ENCODE results near the gene NPC1. TPM values are rescaled to one million over a fixed set of nuclear protein-coding genes. Genes with fewer than 3 reads are reported as not detected.

NPC1 gene
- polyA plus RNA-seq, 2 of the 4 experiments (the other 2 are of a cell fraction) = 42.5 to 61.4 TPM

- ChIA-PET CTCF (interaction anchor here (0.9 kb wide), 1 partner anchor 24 kb away, joined by 4 read pairs; no protein-coding TSS in a partner anchor), POLR2A (no interaction called here)
- FAIRE-seq = no peak
- WGBS (ENCODE audit: missing lambda C conversion rate) = 95% methylated on average over 7 of the region's 7 CpGs
- no peak overlapping the region for H3K27ac ChIP-seq
- ATAC-seq = no peak
- TF ChIP-seq ELK1 (IDR thresholded peaks at IDR 0.05; ENCODE audit: low read depth, low read length) = no peak
- TF ChIP-seq RARB (CRISPR knock-in tag; IDR thresholded peaks at IDR 0.05) = no peak
- no peak for TF ChIP-seq GATA3 (IDR thresholded peaks at IDR 0.05; ENCODE audit: borderline replicate concordance)
- no peak for TF ChIP-seq ZC3H11A (IDR thresholded peaks at IDR 0.05)
- TF ChIP-seq MAFK (IDR thresholded peaks at IDR 0.05; ENCODE audit: partially characterized antibody) = no peak
- TF ChIP-seq RAD21 (conservative IDR thresholded peaks at IDR 0.05 in 1 of 2, IDR thresholded peaks at IDR 0.05 in 1 of 2) = no peak
- TF ChIP-seq SMC3 (IDR thresholded peaks at IDR 0.05) = no peak
- TF ChIP-seq JUNB (IDR thresholded peaks at IDR 0.05) = no peak
- no peak for TF ChIP-seq RFX5 (IDR thresholded peaks at IDR 0.05)
- no peak for TF ChIP-seq NPAS2 (CRISPR knock-in tag; IDR thresholded peaks at IDR 0.05; ENCODE audit: borderline replicate concordance)
- TF ChIP-seq HDAC2 (IDR thresholded peaks at IDR 0.05) = no peak
- TF ChIP-seq CTCF (IDR thresholded peaks at IDR 0.05) = no peak
- TF ChIP-seq EP300 (IDR thresholded peaks at IDR 0.05) = no peak
- no peak for TF ChIP-seq PHF8 (IDR thresholded peaks at IDR 0.05; ENCODE audit: borderline replicate concordance, low read depth)
- TF ChIP-seq, protein P1, sequence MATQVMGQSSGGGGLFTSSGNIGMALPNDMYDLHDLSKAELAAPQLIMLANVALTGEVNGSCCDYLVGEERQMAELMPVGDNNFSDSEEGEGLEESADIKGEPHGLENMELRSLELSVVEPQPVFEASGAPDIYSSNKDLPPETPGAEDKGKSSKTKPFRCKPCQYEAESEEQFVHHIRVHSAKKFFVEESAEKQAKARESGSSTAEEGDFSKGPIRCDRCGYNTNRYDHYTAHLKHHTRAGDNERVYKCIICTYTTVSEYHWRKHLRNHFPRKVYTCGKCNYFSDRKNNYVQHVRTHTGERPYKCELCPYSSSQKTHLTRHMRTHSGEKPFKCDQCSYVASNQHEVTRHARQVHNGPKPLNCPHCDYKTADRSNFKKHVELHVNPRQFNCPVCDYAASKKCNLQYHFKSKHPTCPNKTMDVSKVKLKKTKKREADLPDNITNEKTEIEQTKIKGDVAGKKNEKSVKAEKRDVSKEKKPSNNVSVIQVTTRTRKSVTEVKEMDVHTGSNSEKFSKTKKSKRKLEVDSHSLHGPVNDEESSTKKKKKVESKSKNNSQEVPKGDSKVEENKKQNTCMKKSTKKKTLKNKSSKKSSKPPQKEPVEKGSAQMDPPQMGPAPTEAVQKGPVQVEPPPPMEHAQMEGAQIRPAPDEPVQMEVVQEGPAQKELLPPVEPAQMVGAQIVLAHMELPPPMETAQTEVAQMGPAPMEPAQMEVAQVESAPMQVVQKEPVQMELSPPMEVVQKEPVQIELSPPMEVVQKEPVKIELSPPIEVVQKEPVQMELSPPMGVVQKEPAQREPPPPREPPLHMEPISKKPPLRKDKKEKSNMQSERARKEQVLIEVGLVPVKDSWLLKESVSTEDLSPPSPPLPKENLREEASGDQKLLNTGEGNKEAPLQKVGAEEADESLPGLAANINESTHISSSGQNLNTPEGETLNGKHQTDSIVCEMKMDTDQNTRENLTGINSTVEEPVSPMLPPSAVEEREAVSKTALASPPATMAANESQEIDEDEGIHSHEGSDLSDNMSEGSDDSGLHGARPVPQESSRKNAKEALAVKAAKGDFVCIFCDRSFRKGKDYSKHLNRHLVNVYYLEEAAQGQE (IDR thresholded peaks at IDR 0.05) = no peak
- TF ChIP-seq CHD2 (IDR thresholded peaks at IDR 0.05; ENCODE audit: low read length, partially characterized antibody) = no peak
- TF ChIP-seq TP53 (CRISPR knock-in tag; IDR thresholded peaks at IDR 0.05) = no peak
- no peak for TF ChIP-seq FOXS1 (CRISPR knock-in tag; IDR thresholded peaks at IDR 0.05)
- TF ChIP-seq RCOR1 (IDR thresholded peaks at IDR 0.05; ENCODE audit: low read depth, low read length) = no peak
- peaks cover 11% of the 10 kb centered on the region; the same call in 2 of the 3 replicates for H3K4me1 ChIP-seq
- no peak for DNase-seq (ENCODE audit: low read depth in 1 of 2, low spot score in 1 of 2)
- H3K4me2 ChIP-seq = no peak overlapping the region
- no peaks in the 10 kb centered on the region for H3K9me3 ChIP-seq
- no peak overlapping the region for H3K4me3 ChIP-seq
These were observed 64.4 kb downstream of the NPC1 start for GRCh38 chr18:23521907-23522306.

DNA sequence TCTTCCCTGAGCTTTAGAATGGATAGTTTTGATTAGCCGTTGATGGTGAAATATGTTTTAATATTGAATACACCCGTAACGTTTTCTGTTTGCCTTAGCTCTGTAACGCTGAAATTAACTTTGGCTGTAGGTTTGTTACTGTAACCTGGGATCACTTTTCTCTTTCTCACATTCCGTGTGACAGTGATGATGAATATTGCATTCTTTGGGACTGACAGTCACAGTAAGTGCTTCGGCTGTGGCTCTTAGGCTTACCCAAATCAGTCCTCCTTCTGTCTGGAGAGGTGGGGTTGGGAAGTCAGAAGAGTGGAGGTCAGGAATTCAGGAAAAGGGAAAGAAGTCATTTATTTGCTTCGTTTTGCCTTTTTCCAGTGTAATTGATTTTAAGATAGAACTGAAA, 65.0 kb downstream of the NPC1 start:
- no peak for DNase-seq (ENCODE audit: low read depth in 1 of 2, low spot score in 1 of 2)
- POLR2A ChIA-PET = no interaction called here
- peaks cover 11% of the 10 kb centered on the region; the same call in 2 of the 3 replicates for H3K4me1 ChIP-seq
- CTCF ChIA-PET = no interaction called here
- H3K4me3 ChIP-seq = no peak overlapping the region
- ATAC-seq = no peak
- no peak overlapping the region for H3K4me2 ChIP-seq
- no peak for FAIRE-seq
- H3K9me3 ChIP-seq = no peaks in the 10 kb centered on the region
- H3K27ac ChIP-seq = no peak overlapping the region
- WGBS (ENCODE audit: missing lambda C conversion rate) = 87% methylated on average over 7 of the region's 7 CpGs
- no peak for TF ChIP-seq SMC3 (IDR thresholded peaks at IDR 0.05)

Data from A549 (cell line).